ENCODE results near the gene TPST1.
"Not testable (repeated sequence)": the region's sequence is repeated elsewhere in the genome, so short reads cannot be mapped to it uniquely, and the experiment has no call there.

Gene TPST1

DNA sequence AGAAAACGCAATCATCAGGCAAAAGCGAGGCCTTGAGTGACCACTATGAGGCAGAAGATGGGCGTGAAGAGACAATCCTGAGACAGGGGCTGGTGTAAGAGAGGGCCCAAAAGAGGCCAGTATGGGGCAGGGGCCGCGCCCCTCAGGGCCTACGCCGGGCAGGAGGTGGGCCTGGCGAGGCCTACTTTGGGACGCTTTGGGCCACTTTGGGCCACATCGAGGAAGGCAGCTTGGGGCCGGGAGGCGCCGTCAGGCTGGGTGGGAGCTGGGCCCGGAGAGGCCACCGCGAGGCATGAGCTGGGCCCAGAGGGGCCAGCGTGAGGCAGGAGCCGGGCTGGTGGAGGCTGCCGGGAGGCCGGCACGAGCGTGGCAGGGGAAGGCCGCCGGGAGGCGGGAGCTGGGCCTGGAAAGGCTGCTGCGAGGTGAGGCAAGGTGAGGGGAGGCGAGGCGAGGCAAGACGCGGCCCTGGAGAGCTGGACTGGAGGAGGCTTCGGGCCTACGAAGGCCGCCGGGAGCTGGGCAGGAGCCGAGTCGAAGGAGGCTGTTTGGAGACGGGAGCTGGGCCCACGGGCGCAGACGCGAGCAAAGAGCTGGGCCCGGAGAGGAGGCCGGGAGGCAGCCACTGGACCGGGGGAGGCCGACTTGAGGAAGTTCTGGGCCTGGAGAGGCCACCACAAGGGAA is 171.3 kb downstream of the TPST1 start:
- TF ChIP-seq, protein P1, sequence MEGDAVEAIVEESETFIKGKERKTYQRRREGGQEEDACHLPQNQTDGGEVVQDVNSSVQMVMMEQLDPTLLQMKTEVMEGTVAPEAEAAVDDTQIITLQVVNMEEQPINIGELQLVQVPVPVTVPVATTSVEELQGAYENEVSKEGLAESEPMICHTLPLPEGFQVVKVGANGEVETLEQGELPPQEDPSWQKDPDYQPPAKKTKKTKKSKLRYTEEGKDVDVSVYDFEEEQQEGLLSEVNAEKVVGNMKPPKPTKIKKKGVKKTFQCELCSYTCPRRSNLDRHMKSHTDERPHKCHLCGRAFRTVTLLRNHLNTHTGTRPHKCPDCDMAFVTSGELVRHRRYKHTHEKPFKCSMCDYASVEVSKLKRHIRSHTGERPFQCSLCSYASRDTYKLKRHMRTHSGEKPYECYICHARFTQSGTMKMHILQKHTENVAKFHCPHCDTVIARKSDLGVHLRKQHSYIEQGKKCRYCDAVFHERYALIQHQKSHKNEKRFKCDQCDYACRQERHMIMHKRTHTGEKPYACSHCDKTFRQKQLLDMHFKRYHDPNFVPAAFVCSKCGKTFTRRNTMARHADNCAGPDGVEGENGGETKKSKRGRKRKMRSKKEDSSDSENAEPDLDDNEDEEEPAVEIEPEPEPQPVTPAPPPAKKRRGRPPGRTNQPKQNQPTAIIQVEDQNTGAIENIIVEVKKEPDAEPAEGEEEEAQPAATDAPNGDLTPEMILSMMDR (conservative IDR thresholded peaks at IDR 0.05; ENCODE audit: low read depth, low read length) = no peak
- DNase-seq (ENCODE audit: low read depth) = no peak
- no peak overlapping the region for H3K4me3 ChIP-seq (ENCODE audit: low read depth, low read length)

DNA sequence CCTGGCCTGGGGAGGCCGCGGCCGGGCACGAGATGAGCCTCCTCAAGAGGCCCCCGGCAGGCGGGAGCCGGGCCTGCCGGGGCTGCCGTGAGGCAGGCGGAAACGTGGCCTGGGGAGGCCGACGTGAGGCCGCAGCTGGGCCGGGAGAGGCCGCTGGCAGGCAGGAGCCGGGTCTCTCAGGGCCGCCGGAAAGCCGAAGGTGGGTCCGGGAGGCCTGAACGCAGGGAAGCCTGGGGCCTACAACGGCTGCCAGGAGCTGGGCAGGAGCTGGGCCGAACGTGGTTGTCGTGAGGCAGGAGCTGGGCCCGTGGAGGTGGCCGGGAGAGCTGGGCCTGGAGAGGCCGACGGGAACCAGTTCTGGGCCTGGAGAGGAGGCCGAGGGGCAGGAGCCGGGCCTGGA is 171.9 kb downstream of the TPST1 start:
- no peak overlapping the region for H3K4me3 ChIP-seq (ENCODE audit: low read depth, low read length)
- DNase-seq (ENCODE audit: low read depth) = no peak
- TF ChIP-seq, protein P1 (conservative IDR thresholded peaks at IDR 0.05; ENCODE audit: low read depth, low read length) = no peak

DNA sequence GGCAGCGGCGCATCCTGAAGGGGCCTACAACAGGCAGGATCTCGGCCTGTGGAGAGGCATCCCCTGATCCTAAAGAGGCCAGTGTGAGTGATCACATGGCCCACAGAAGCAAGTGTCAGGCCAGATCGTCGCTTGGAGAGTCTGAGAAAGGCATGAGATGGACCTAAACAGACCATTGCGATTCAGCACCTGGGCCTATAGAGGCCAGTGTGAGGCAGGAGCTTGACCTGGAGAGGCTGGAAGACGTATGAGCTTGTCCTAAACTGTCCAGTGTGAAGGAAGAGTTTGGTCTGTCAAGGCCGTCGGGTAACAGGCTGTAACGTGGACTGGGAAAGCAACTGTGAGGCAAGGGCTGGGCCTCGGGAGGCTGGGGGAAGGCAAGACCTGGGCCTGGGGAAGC is 172.6 kb downstream of the TPST1 start:
- TF ChIP-seq, protein P1 (conservative IDR thresholded peaks at IDR 0.05; ENCODE audit: low read depth, low read length) = no peak
- H3K4me3 ChIP-seq (ENCODE audit: low read depth, low read length) = no peak overlapping the region
- no peak for DNase-seq (ENCODE audit: low read depth)

DNA sequence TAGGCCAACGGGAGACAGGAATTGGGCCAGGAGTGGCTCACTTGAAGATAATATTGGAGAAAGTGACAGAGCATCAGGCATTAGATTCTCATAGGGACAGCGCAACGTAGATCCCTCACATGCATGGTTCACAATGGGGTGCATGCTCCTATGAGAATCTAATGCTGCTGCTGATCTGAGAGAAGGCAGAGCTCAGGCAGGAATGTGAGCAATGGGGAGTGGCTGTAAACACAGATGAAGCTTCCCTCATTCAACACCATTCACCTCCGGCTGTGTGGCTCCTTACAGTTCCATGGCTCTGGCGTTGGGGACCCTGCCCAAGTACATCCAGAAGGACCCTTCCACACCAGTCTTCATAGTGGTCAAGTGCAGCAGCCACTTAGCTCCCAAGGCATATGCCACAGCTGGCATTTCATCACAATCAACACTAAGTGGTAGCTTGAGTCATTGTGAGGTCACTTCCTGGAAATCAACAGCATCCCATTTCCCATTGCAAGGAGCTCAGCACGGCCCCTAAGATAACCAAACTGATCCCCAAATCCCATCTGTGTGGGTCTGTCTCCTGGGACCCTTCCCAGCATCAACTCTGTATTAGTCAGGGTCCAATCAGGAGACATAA is 174.5 kb downstream of the TPST1 start:
- TF ChIP-seq, protein P1 (conservative IDR thresholded peaks at IDR 0.05; ENCODE audit: low read depth, low read length) = no peak
- H3K4me3 ChIP-seq (ENCODE audit: low read depth, low read length) = no peak overlapping the region
- DNase-seq (ENCODE audit: low read depth) = peak; percentile 40

DNA sequence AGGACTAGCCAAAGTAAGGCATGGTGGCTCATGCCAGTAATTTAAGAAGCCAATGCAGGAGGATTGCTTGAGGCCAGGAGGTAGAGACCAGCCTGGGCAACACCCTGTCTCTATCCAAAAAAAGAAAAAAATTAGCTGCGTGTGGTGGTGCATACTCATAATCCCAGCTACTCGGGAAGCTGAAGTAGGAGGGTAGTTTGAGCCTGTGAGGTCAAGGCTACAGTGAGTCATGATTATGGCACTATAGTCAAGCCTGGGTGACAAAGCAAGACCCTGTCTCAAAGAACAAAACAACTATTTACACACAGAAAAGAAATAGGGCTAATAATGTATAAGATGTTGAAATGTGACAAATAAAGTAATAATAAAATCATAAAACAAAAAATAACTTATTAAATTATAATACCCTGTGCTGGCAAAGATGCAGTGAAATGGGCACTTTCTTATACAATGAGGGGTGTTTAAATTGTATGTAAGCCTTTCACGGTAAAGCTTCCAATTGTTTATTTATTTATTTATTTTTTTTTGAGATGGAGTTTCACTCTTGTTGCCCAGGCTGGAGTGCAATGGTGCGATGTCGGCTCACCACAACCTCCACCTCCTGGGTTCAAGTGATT is 175.2 kb downstream of the TPST1 start:
- DNase-seq (ENCODE audit: low read depth) = no peak
- H3K4me3 ChIP-seq (ENCODE audit: low read depth, low read length) = no peak overlapping the region
- TF ChIP-seq, protein P1 (conservative IDR thresholded peaks at IDR 0.05; ENCODE audit: low read depth, low read length) = no peak

DNA sequence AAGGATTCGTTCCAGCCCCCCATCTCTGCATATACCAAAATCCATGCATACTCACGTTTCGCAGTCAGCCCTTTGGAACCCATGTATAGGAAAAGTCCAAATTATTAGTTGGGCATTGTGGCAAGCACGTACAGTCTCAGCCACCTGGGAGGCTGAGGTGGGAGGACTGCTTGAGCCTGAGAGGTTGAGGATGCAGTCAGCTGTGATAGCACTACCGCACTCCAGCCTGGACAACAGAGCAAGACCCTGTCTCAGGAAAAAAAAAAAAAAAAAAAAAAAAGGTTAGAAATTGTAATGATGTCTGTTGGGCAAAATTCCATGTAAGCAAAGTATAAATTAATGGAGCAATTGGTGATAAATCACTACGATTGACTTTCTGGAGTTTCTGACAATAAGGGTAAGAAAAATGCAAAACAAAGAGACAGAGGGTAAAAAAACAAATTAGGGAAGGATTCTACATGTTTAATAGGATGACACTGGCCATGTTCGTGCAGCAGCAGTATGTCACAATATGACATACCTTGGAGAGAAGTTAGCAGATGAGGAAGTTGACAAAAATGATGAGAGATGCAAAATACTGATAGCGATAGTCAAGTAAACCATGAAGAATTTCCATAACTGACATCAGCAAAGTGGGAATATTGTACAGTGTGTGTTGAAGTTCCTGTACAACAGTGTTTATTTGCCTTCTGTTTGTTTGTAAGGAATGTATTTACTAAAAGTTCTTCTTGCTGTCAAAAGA is 177.2 kb downstream of the TPST1 start:
- not testable (repeated sequence) for H3K4me3 ChIP-seq (ENCODE audit: low read depth, low read length); DNase-seq (ENCODE audit: low read depth)

DNA sequence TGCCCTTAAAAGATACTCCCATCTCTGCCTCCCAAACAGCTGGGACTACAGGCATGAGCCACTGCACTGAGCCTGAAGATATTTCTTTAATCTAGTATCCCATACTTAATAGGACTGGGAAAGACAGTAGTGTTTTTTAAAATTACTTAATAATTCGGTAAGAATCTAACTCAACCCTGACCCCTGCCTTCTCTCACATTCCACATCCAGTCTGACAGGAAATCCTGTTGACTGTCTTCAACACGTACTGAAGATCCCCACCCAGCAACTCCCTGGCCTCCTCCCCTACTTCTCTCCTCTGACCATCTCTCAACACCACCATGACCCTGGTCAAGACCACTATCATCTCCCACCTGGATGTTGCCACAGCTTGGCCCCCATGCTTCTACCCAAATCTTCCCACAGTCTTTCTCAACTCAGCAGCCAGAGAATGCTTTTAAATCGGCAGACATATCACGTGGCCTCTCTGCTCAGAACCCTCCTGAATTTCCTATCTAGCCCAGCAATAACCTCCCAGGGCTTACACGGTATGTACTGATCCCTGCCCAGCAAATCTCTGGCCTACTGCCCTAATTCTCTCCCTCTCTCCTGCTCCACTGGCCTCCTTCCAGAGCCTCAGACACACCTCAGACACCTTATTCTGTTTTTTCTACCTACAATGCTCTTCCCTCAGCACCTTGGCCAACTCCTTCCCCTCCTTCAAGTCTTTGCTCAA is 180.2 kb downstream of the TPST1 start:
- H3K4me3 ChIP-seq (ENCODE audit: low read depth, low read length) = not testable (repeated sequence)
- TF ChIP-seq, protein P1 (conservative IDR thresholded peaks at IDR 0.05; ENCODE audit: low read depth, low read length) = peak; percentile 20
- peak; percentile 82 for DNase-seq (ENCODE audit: low read depth)

DNA sequence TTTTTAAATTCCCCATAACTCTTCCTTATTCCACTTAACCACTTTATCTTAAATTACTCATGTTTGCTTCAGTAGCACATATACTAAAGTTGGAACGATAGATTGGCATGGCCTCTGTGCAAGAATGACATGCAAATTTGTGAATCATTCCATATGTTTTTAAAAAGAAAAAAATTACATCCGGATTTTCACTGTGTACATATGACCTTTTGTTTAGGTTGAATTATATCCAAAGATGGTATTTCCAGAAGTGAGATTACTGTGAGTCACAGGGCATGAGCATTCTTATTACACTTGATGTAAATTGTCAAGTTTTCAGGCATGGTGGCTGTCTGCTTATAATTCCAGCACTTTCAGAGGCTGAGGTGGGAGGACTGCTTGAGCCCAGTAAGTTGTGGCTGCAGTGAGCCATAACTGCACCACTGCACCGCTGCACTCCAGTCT is 190.0 kb downstream of the TPST1 start:
- DNase-seq (ENCODE audit: low read depth) = peak; percentile 58
- H3K4me3 ChIP-seq (ENCODE audit: low read depth, low read length) = not testable (repeated sequence)

DNA sequence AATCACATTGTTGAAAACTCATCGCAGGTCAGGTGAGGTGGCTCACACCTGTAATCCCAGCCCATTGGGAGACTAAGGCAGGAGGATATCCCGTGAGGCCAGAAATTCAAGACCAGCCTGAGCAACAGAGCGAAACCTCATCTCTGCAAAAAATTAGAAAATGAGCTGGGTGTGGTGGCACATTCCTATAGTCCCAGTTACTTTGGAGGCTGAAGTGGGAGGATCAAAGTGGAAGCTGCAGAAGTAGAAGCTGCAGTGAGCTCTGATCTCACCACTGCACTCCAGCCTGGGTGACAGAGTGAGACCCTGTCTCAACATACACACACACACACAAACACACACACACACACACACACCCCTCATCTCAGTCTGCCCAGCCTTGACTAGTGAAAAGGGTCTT is 190.9 kb downstream of the TPST1 start:
- not testable (repeated sequence) for H3K4me3 ChIP-seq (ENCODE audit: low read depth, low read length); DNase-seq (ENCODE audit: low read depth)

DNA sequence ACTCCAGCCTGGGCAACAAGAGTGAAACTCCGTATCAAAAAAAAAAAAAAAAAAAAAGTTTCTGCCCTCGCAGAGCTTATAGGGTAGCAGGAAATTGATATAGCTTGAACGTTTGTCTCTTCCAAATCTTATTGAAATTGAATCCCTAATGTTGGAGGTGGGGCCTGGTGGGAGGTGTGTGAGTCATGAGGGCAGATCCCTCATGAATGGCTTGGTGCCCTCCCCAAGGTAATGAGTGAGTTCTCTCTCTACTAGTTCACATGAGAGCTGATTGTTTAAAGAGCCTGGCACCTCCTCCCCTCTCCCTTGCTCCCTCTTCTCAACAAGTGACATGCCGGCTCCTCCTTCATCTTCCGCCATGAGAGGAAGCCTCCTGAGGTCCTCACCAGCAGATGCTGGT is 193.7 kb downstream of the TPST1 start:
- not testable (repeated sequence) for H3K4me3 ChIP-seq (ENCODE audit: low read depth, low read length); DNase-seq (ENCODE audit: low read depth)

All from choroid plexus epithelial cell (primary cell).